ENCODE data around the gene CROCC2. TPM values are rescaled to one million over a fixed set of nuclear protein-coding genes. Genes with fewer than 3 reads are reported as not detected.

CROCC2 gene
- total RNA-seq, 1 experiment from 2014 or later: not detected

- in situ Hi-C loops (cut with HindIII; ENCODE audit: low pct_unique_long_range_greater_than_20kb, low sequenced_read_pairs): no loop called here
- no peak for DNase-seq (ENCODE audit: low read depth, low spot score)
Observed at GRCh38 chr2:240888130-240888889, 17.8 kb upstream of the CROCC2 start.

DNA sequence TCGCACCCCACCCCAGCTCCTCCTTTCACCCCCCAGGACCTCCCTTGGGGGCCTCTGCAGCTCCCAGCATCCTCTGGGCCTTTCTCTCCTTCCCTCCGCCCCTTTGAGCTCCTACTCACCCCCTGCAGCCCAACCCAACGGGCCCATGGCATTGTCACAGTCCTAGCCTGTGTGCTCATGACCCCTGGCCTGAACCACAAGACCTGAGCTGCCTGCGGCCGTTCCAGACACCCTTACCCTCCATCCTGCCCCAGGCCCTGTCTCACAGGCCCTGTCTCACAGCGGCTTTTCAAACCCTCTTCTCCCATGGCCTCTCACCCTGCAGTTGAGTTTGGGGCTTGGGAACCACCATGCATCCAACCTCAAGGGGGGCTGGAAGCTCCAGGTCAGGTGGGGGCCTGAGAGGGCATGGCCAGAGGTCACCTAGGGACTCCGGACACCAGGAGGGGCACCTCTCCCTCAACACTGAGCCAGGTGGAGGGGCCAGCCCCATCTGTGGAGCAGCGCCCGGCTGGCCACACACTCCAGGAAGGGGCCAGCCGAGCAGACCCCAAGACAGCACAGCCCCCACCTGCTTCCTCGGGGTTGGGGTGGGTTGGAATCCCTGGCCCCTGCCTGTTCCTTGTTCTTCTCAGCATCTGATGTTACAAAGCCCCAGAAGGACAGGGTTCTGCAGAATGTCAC, 17.1 kb upstream of the CROCC2 start:
- DNase-seq (ENCODE audit: low read depth, low spot score): no peak
- in situ Hi-C loops (cut with HindIII; ENCODE audit: low pct_unique_long_range_greater_than_20kb, low sequenced_read_pairs): no loop called here

GRCh38 chr2:240889601-240890560, 16.3 kb upstream of the CROCC2 start:
- no peak for DNase-seq (ENCODE audit: low read depth, low spot score)
- in situ Hi-C loops (cut with HindIII; ENCODE audit: low pct_unique_long_range_greater_than_20kb, low sequenced_read_pairs): no loop called here

DNA sequence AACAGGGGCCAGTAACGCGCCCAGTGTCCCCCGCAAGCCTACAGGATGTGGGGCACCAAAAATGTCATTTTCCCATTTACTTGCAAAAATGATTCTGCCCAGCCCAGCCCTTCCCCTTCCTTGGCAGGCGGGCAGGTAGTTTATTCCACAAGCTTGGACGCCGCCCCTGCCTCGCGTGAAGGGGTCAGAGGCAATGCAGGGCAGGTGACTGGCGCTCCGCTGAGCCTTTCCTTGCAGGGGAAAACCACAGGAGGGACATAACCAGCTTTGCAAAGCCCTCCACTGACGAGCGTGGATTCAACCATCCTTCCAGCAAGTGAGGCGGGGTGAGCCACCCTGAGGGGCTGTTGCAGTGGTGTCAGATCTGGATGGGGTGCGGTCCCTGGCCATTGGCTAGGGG, 15.4 kb upstream of the CROCC2 start:
- DNase-seq (ENCODE audit: low read depth, low spot score): no peak
- in situ Hi-C loops (cut with HindIII; ENCODE audit: low pct_unique_long_range_greater_than_20kb, low sequenced_read_pairs): no loop called here

DNA sequence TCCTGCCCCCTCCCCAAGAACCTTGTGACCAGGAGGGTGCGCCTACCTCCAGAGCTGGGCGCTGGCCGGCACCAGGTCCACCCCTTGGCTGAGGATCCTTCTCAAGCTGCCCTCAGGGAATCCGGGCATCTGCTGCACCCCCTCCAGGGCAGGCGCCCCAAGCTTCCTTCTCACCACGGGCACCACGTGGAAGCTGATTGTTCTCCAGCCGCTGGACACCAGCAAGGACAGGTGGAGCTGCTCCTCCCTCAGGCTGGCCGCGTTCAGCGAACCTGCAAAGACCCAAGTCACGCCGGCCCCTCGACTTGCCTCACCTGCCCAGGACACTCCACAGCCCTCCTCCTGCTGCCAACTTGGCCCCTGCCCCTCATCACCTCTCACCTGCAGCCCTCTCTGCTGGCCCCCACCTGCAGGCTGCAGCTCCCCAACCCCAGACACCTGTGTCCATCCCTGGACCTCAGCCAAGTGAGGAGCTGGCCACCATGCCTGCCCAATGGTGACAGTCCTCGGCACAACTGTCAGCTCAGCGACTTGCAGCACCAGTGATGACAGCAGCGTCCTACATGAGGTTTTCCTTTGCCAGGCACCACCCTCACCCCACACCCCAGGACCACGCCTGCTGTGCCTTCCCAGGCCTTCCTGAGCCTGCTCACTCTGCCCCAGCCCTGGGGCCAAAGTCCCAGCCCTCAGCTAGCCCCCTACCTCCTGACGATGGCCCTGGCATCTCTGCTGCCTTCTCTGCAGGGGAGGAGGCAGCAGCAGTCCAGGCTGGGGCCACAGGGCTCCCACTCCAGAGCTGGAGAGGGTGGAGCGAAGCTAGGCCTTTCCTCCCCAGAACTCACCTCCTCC, 14.4 kb upstream of the CROCC2 start:
- in situ Hi-C loops (cut with HindIII; ENCODE audit: low pct_unique_long_range_greater_than_20kb, low sequenced_read_pairs): no loop called here
- no peak for DNase-seq (ENCODE audit: low read depth, low spot score)

GRCh38 chr2:240892356-240892755, 13.8 kb upstream of the CROCC2 start:
- no peak for DNase-seq (ENCODE audit: low read depth, low spot score)
- in situ Hi-C loops (cut with HindIII; ENCODE audit: low pct_unique_long_range_greater_than_20kb, low sequenced_read_pairs): no loop called here

DNA sequence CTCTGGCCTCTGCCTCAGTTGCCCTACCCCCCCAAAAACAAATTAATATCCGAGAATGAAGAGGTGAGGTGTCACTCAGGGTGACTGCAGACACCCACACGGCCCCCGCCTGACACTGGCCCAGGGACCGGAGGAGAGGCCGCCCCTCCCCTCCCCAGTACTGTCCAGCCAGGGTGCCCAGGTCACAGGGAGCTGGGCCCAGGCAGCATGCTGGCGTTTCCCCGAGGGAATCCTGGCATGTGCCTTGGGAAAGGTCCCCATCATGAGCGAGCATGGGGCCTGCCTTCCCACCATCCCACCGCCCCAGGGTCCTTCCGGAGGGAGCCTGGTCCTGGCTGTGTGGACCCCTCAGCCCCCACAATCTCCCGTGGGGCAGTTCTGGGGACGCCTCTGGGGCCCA, 13.2 kb upstream of the CROCC2 start:
- in situ Hi-C loops (cut with HindIII; ENCODE audit: low pct_unique_long_range_greater_than_20kb, low sequenced_read_pairs): no loop called here
- DNase-seq (ENCODE audit: low read depth, low spot score): no peak

GRCh38 chr2:240893363-240893844, 12.7 kb upstream of the CROCC2 start:
- in situ Hi-C loops (cut with HindIII; ENCODE audit: low pct_unique_long_range_greater_than_20kb, low sequenced_read_pairs): no loop called here
- DNase-seq (ENCODE audit: low read depth, low spot score): no peak

DNA sequence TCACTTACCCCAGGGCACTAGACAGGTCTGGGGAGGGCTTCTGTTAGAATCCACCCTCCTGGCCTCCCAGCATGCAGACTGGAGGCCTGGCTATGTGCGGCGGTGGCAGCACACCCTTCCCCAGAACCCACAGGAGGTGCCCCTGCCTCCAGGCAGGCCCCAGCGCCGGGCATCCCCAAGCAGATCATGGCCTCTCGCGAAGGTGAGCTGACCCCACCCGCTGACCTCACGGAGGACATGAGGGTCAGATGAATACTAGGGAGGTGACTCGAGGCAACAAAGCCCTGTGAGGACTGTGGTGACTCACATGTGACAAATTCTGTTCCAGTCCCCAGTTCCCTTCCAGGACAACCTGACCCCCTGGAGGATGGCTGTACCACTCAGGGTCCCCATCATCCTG, 12.1 kb upstream of the CROCC2 start:
- no peak for DNase-seq (ENCODE audit: low read depth, low spot score)
- in situ Hi-C loops (cut with HindIII; ENCODE audit: low pct_unique_long_range_greater_than_20kb, low sequenced_read_pairs): no loop called here

- no peak for DNase-seq (ENCODE audit: low read depth, low spot score)
- in situ Hi-C loops (cut with HindIII; ENCODE audit: low pct_unique_long_range_greater_than_20kb, low sequenced_read_pairs): no loop called here
Observed at GRCh38 chr2:240894836-240895558, 11.1 kb upstream of the CROCC2 start.

GRCh38 chr2:240895656-240896388, 10.3 kb upstream of the CROCC2 start, which contains the start of gene MAB21L4:
MAB21L4 (minus strand) TSS chr2:240896156; CDS start chr2:240895997, 159 bp downstream.
- in situ Hi-C loops (cut with HindIII; ENCODE audit: low pct_unique_long_range_greater_than_20kb, low sequenced_read_pairs): no loop called here
- DNase-seq (ENCODE audit: low read depth, low spot score): no peak

DNA sequence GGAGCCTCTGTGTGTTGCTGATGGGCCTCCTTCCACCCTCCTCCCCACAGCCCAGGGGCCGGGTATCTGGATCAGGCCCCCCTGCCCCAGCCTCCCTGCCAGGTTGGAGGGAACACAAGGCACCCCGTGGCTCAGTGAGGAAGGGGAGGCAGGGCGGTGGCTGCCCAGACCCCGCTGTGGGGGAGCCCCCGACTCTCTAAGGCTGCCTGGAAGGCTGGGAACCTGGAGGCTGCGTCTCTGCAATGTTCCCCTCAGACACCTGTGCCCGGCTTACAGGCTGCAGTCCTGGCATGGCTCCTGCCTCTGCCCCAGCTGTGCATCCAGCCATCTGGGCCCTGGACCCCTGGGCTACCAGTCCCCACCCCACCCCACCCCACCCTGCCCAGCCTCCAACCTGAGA, 9.7 kb upstream of the CROCC2 start:
- in situ Hi-C loops (cut with HindIII; ENCODE audit: low pct_unique_long_range_greater_than_20kb, low sequenced_read_pairs): no loop called here

DNA sequence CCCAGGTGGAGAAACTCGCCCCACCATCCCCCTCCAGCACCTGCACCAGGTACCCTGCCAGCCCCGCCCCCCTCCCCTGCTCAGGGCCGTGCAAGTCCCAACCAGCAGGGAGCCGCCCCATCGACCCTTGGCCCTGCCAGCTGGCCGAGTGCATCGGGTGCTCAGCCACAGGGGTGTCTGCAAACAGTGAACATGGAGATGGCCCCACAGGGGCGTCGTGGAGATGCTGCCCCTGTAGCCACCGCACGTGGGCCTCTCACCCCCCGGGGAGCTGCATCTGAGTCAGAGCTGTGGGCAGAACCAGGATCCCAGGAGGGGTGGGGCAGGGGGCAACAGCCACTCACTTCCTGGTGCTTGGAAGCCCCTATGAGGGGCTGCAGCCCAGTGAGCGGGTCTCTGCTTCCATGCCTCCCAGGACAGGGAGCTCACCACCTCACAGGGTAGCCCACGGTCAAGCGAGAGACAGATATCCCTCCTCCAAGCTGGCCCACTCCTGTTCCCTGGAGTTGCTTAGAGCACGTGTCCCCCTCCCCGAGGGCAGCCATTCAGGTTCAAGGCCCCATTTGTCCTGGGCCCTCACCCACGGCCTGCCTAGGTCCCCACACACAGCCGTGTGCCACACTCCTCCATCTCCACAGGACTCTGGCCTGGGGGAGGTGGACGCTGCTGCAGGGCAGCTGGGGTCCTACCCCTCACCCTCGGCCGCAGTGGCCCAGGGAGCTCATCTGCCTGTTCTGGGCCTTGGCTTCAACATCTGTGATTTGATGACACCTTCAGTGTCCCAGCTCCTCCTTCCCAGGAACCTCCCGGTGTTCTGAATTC, 9.1 kb upstream of the CROCC2 start:
- in situ Hi-C loops (cut with HindIII; ENCODE audit: low pct_unique_long_range_greater_than_20kb, low sequenced_read_pairs): no loop called here
- no peak for DNase-seq (ENCODE audit: low read depth, low spot score)

More for the DNA sequence above, 9.7 kb upstream of the CROCC2 start:
- DNase-seq (ENCODE audit: low read depth, low spot score): no peak

DNA sequence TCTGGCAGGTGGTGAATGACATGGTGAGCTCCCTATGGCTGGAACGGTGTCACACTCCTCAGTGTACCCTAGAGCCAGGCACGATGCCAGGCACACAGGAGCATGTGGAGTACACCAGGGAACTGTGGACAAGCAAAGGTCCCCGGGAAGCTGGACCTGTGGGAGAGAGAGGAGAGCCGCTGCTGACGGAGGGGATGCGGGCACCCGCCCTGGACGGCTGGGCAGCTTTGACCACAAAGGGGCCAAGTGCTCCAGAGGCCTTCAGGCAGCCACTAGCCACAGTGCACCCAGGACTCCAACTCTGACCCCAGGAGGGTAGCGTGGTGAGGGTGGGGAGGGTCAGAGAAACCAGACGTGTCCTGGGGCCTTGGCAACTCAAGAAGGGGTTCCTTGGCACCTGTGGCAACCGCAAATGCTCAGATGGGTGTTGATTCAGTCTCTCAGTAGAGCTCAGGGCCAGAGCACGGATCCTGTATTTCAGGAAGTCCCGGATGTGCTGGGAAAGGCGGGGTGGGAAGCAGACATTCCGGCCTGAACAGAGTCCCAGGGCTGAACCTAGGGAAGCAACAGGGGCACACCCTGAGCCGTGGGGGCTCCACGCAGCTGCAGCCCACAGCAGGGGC, 7.9 kb upstream of the CROCC2 start:
- no peak for DNase-seq (ENCODE audit: low read depth, low spot score)
- in situ Hi-C loops (cut with HindIII; ENCODE audit: low pct_unique_long_range_greater_than_20kb, low sequenced_read_pairs): no loop called here

Measured in SK-MEL-5 (cell line).